ENCODE results near the gene TP53TG5. TPM values are rescaled to one million over a fixed set of nuclear protein-coding genes. Genes with fewer than 3 reads are reported as not detected.

TP53TG5 gene
- total RNA-seq, 1 experiment from 2014 or later: not detected

DNA sequence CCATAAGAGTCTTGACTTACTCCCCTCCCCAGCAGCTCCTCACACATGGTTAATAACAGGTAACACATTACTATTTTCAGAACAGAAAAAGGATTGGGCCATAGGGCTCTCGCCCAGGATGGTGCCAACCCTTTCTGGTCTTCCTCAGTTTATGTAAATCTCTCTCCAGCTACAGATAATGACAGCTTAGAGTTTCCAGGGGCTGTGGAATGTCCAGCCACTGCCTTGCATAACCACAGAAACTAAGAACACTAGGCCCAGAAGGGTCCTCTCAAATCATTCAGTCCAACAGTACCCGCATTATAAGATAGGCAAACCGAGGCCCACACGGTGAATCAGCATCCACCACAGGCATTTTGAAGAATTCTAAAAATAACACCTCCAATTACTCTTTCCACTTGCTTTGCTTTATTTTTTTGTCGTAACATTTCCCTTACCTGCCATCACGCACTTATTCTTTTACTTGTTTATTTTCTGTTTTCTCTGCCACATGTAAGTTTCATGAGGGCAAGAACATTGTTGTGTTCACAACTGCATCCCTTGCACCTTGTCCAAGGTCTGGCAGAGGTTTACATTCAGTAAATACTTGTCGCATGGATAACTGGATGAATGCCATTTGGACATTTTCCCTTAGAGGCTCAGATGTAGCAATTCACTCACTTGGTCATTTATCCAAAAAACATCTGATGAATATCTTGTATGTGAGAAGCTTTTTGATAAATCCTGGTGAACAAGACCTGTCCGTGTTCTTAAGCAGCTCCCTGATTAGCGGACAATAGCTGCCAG, 23.5 kb downstream of the TP53TG5 start:
- no TSS peak for BruUV-seq (replicated peaks)
- DNase-seq (ENCODE audit: low read depth, low spot score): no peak
- CTCF ChIA-PET: no interaction called here
- in situ Hi-C loops (cut with HindIII; ENCODE audit: low pct_unique_long_range_greater_than_20kb, low sequenced_read_pairs) (no loop called here), intact Hi-C loops (cut with micrococcal nuclease; ENCODE audit: unreplicated experiment) (no loop called here)
- H3K4me3 ChIP-seq (ENCODE audit: low read depth in 2 of 2, low read length in 2 of 2): no peak overlapping the region
- H3K36me3 ChIP-seq (ENCODE audit: control insufficient read depth, insufficient read depth, low read length): no peaks in the 10 kb centered on the region
- POLR2A ChIA-PET: interaction anchor here (0.6 kb wide), 1 partner anchor 31 kb away, joined by 3 read pairs; no protein-coding TSS in a partner anchor
- peaks cover 11% of the 10 kb centered on the region for H3K4me1 ChIP-seq (ENCODE audit: control insufficient read depth, insufficient read depth, low read length)
- no peaks in the 10 kb centered on the region for H3K27me3 ChIP-seq (ENCODE audit: control insufficient read depth, insufficient read depth, low read length)
- no peaks in the 10 kb centered on the region for H3K9me3 ChIP-seq (ENCODE audit: control insufficient read depth, insufficient read depth, low read depth, low read length)
- no peak for ATAC-seq
- TF ChIP-seq TCF7L2 (IDR thresholded peaks at IDR 0.05; ENCODE audit: low read depth, low read length): no peak
- TF ChIP-seq, protein P1, sequence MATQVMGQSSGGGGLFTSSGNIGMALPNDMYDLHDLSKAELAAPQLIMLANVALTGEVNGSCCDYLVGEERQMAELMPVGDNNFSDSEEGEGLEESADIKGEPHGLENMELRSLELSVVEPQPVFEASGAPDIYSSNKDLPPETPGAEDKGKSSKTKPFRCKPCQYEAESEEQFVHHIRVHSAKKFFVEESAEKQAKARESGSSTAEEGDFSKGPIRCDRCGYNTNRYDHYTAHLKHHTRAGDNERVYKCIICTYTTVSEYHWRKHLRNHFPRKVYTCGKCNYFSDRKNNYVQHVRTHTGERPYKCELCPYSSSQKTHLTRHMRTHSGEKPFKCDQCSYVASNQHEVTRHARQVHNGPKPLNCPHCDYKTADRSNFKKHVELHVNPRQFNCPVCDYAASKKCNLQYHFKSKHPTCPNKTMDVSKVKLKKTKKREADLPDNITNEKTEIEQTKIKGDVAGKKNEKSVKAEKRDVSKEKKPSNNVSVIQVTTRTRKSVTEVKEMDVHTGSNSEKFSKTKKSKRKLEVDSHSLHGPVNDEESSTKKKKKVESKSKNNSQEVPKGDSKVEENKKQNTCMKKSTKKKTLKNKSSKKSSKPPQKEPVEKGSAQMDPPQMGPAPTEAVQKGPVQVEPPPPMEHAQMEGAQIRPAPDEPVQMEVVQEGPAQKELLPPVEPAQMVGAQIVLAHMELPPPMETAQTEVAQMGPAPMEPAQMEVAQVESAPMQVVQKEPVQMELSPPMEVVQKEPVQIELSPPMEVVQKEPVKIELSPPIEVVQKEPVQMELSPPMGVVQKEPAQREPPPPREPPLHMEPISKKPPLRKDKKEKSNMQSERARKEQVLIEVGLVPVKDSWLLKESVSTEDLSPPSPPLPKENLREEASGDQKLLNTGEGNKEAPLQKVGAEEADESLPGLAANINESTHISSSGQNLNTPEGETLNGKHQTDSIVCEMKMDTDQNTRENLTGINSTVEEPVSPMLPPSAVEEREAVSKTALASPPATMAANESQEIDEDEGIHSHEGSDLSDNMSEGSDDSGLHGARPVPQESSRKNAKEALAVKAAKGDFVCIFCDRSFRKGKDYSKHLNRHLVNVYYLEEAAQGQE (IDR thresholded peaks at IDR 0.05; ENCODE audit: insufficient read depth in 1 of 2, low read depth in 2 of 2, low read length in 1 of 2): no peak
- TF ChIP-seq POLR2AphosphoS5 (IDR thresholded peaks at IDR 0.05; ENCODE audit: low read depth, low read length): no peak
- no peak for TF ChIP-seq SIN3A (IDR thresholded peaks at IDR 0.05; ENCODE audit: borderline replicate concordance, insufficient read depth, low read depth, low read length)
- TF ChIP-seq CTCF (IDR thresholded peaks at IDR 0.05): no peak
- H3K27ac ChIP-seq (ENCODE audit: low read length): no peak overlapping the region

DNA sequence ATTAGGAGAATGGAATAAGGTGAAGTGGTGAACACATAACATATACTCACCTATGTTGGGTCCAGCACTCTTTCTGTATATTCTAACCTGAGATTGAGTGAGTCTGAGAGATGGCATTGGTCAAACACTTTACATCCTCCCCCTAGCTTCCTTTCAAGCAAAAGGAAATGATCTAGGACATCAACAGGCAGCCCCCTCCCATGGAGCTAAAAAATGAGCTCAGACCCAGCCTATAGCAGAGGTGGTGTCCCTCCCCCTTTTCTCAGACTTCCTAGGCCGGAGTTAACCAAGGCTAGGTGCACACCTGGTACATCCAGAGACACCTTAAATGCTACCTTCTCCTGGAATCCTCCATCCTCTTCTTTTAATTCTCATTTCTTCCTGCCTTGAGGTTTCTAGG, 24.4 kb downstream of the TP53TG5 start:
- no peak for DNase-seq (ENCODE audit: low read depth, low spot score)
- intact Hi-C loops (cut with micrococcal nuclease; ENCODE audit: unreplicated experiment): no loop called here
- CTCF ChIA-PET: no interaction called here
- no TSS peak for BruUV-seq (replicated peaks)
- TF ChIP-seq POLR2AphosphoS5 (IDR thresholded peaks at IDR 0.05; ENCODE audit: low read depth, low read length): no peak
- TF ChIP-seq CTCF (IDR thresholded peaks at IDR 0.05): no peak
- no peak for TF ChIP-seq TCF7L2 (IDR thresholded peaks at IDR 0.05; ENCODE audit: low read depth, low read length)
- Histone ChIP-seq H3K36me3 (ENCODE audit: control insufficient read depth, insufficient read depth, low read length) (no peaks in the 10 kb centered on the region), H3K4me3 (ENCODE audit: low read depth in 2 of 2, low read length in 2 of 2) (no peak overlapping the region), H3K4me1 (ENCODE audit: control insufficient read depth, insufficient read depth, low read length) (peaks cover 5% of the 10 kb centered on the region), H3K27ac (ENCODE audit: low read length) (no peak overlapping the region), H3K9me3 (ENCODE audit: control insufficient read depth, insufficient read depth, low read depth, low read length) (no peaks in the 10 kb centered on the region), H3K27me3 (ENCODE audit: control insufficient read depth, insufficient read depth, low read length) (no peaks in the 10 kb centered on the region)
- no peak for ATAC-seq
- POLR2A ChIA-PET: no interaction called here
- in situ Hi-C loops (cut with HindIII; ENCODE audit: low pct_unique_long_range_greater_than_20kb, low sequenced_read_pairs): no loop called here

Data from Panc1 (cell line).